ENCODE results near the gene TMEM248.
"Not testable (repeated sequence)": the region's sequence is repeated elsewhere in the genome, so short reads cannot be mapped to it uniquely, and the experiment has no call there.

The TMEM248 gene

GRCh38 chr7:66952343-66953043 lies 31.5 kb downstream of the TMEM248 start:
- no peak for DNase-seq

DNA sequence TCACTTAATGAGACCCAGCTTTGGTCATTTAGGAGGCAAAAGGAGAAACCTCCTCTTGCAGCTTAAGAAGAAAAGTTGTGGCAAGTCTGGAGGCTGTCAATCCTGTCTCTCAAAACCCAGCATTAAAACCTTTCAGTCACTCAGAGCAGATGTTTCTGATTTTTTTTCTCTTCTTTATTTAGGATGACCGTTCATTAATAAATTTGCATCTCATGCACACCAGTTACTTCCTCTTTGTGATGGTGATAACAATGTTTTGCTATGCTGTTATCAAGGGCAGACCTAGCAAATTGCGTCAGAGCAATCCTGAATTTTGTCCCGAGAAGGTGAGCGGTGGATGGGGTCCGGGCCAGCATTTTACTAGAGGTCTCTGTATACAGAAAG lies 32.0 kb downstream of the TMEM248 start:
- DNase-seq: no peak

DNA sequence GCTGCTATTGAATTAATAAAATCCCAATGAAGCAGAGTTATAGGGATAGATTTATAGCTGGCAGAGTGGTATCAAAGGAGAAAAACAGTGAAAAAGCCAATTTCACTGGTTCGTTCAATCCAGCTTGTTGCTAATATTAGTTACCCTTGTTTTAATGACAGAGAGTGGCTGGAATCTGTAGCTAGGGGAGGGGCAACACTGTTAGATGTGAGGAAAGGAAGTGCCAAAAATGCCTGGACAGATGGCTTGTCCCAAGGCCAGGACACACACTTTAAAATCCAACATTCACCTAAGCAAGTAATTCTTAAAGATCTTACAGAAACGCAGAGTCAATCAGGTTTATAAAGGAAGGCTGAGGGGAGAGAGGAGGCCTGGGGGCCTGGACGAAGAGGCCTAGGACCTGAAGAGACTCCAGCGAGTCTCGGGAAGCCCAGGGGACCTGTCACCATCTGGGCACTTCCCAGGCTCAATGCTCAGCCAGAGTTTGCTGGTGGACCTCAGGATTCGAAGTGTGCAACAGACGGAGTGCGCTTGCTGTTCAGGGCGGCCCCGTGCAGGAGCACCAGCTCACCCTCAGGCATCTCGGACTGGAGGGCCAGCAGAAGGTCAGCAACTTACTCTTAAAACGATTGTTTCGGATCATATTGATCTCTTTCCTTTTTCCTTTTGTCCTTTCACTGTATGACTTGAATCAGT lies 36.7 kb downstream of the TMEM248 start:
- no peak for DNase-seq

DNA sequence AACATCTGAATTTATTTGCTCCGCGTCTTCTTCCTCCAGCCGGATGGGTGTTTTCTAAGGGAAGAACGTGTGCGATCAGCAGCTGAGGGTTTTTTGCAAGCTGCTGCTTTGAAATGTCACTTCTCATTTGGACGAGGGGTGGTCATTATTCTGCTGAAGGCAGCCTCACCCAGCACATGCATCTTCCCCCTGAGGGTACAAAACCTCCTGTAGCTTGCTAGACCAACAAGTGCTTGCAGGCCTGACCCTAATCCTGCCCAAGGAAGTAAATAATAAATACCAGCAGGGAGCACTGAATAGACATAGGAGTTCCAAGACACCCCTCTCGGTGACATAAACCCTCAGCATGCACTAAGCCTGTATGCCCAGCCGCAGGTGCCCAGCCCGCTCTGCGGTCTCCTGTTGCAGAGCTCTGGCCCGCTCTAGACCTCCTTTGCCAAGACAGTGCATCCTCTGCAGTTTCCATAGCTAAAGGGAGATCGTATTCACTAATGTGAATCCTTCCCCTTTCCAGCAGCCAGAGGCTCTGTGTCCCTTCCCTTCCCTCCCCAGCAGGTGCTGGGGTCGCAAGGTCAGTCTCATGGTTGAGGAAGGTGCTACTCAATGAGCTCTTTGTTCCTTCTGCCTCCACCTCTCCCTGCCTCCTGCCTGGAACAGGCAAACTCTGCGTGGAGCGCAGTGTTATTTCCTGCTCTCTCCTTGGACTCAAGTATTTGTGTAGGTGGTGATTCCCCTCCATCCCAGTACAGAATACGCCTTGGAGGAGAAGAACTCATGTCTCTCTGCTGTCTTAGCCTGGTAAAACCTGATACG lies 37.7 kb downstream of the TMEM248 start:
- no peak for DNase-seq

DNA sequence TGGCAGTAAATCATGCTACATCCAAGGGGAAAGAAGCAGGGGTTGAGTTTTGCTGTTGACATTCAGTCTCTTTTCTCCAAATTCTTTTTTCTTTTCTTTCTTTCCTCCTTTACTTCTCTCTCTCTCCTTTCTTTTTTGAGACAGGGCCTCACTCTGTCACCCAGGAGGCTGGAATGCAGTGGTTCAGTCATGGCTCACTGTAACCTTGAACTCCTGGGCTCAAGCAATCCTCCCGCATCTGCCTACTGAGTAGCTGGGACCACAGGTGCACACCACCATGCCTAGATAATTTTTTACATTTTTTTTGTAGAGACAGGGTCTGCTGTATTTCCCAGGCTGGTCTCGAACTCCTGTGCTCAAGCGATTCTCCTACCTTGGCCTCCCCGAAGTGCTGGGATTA lies 39.2 kb downstream of the TMEM248 start:
- DNase-seq: no peak

GRCh38 chr7:66961096-66961495 lies 40.1 kb downstream of the TMEM248 start:
- DNase-seq: no peak

DNA sequence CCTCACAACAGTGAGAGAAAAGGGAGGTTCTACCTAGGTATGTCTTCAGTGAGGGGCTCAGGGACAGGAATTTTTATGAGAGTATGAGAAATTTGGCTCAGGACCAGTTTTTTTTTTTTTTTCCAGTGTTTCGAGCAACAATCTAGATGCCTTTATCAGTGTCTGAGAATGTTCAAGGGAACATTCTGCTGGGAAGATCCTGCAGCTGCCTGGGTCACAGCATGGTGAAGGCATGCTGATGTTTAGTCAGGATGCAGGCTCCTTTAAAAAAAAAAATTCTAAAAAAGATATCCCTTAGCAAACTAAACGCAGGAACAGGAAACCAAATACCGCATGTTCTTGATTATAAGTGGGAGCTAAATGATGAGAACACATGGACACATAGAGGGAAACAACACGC lies 43.4 kb downstream of the TMEM248 start:
- DNase-seq: no peak

GRCh38 chr7:66967029-66967428 lies 46.0 kb downstream of the TMEM248 start:
- DNase-seq: no peak

DNA sequence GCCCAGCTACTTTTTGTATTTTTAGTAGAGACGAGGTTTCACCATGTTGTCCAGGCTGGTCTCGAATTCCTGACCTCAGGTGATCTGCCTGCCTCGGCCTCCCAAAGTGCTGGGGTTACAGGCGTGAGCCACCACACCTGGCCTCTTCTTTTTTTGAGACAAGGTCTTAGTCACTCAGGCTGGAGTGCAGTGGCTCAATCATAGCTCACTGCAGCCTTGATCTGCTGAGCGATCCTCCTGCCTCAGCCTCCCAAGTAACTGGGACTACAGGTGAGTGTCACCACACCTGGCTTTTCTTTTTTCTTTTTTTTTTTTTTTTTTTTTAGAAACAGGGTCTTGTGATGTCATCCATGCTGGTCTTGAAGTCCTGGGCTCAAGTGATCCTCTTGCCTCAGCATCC lies 48.0 kb downstream of the TMEM248 start:
- DNase-seq: not testable (repeated sequence)

DNA sequence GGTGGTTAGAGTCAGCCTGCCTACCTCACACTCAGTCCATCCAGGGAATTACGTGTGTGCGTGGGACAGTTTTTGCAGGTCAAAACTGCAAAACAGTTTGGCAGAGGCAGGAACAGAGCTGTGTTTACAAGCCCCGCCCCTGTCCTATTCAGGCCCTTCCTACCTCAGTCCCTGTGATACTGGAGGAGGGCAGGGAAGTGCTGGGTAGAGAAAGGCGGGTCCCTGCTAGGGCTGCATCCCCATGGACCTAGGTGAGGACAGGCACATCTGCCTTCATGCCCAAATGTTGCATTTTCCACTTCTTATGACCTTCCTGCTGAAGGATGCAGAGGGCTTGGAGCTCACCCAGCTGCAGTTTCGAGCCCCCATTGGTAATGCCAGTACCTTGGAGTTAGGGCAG lies 49.3 kb downstream of the TMEM248 start:
- no peak for DNase-seq

- no peak for DNase-seq
Measured at GRCh38 chr7:66974986-66975590, 54.1 kb downstream of the TMEM248 start.

DNA sequence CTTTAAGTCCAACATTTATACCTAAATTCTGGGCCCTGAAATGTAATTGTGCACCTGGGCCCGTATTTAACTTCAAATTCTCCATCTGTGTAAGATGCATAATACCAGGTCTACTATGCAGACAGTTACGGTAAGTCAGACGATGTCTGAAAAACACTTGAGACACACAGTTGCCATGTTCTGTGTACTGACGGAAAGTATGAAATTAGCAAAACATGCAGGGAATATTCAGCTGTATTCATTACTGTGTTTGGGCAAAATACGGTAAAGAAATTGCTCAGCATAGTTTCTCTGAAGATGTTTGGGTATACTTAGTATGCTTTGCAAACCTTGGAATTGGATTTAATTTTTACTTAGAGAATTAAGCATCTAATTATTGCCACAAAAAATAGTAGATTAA lies 57.3 kb downstream of the TMEM248 start:
- DNase-seq: not testable (repeated sequence)

DNA sequence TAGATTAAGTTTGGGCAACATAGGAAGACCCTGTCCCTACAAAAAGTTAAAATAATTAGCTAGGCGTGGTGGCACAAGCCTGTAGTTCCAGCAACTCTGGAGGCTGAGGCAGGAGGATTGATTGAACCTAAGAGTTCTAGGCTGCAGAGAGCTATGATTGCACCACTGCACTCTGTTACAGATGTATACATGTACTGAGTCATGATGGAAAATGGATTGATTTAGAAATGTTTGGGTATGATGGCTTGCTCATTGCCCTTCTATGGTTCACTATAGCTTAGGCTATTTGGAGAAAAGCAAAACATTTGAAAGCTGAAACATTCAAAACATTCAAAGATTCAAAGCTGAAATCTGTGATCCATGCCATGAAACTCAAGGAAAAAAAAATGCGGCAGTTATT lies 58.0 kb downstream of the TMEM248 start:
- DNase-seq: not testable (repeated sequence)

DNA sequence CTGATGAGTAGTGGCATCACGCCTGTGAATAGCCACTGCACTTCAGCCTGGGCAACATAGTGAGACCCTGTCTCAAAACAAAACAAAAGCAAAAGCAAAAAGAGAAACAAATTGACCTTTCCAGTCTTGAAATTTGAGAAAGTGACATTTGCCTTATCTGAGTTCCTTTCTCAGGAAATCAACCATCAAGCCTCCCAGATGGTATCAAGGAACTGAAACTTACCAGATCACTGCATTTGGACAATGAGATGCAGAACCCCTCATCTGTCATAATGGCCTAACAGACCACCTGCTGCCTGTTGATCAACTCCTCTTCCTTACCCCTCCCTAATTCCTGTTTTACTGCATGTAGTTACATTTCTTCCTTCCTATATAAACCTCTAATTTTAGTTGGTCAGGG lies 59.3 kb downstream of the TMEM248 start:
- not testable (repeated sequence) for DNase-seq

DNA sequence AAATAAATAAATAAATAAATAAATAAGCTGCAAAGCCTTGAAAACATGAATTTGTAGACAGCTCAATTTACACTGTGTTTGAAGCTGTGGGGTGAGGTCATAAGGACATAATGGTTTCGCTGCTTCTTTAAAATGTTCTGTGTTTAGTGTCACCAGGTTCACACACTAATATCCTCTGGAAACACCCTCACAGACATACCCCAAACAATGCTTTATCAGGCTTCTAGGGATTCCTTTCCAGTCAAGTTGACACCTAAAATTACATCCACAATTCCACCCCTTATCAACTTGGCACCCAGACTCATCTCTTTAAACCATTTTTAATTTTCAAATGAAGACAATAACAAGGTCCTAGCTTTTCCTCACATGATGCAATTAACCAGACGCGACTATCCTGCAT lies 68.5 kb downstream of the TMEM248 start:
- not testable (repeated sequence) for DNase-seq

GRCh38 chr7:66994051-66994450 lies 73.0 kb downstream of the TMEM248 start:
- DNase-seq: not testable (repeated sequence)

DNA sequence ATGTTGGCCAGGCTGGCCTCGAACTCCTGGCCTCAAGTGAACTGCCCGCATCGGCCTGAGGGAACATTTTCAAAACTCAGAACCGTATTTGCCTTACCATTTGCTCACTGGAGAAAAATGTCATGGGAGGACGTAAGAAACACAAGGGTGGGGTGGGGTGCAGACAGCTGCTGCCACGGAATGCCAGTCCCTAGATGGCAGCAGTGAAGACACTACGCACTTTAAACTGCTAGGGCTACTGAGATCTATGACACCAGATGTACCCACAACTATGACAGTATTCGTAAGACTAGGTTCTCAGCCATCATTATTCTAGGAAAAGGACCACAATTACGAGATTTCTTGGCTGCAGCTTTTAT lies 73.6 kb downstream of the TMEM248 start:
- peak; percentile 64 to 70 for DNase-seq

DNA sequence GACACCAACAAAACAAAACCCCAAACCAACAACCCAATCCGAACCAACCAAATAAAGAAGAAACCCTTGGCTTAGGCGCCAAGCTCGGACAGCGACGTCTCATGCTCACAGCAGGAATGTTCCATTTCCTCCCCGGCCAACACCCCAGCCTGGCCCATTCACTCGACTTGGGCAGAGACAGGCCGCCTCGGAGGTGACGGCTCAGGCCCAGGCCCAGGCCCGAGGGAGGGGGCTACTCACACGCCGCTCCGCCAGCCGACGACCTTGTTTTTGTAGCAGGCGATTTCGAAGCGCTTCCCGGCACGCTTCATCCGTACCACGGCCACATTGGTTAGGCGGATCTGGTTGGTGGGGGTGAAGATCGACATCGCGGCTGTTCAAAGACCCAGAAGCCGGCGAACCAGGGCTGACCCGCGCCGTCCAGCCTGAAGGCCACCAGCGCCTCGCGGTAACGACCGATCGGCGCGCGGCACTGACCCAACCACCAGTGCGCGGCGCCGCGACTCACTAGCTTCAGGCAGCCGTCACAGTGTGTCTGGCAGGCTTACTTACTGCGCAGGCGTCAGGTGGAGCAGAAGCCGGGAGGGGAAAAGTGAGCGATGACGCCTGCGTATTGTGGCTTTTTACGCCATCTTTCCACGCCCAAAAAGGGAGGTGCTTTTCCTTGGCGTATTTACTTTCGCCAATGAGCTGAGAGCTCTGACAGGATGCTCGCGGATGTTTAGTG lies 74.2 kb downstream of the TMEM248 start, which contains the start of gene SBDS:
SBDS (minus strand) TSS at position 537 of the 727 bp plus-strand sequence; CDS start at position 368, 169 bp downstream.
- DNase-seq: peak; percentile 99

DNA sequence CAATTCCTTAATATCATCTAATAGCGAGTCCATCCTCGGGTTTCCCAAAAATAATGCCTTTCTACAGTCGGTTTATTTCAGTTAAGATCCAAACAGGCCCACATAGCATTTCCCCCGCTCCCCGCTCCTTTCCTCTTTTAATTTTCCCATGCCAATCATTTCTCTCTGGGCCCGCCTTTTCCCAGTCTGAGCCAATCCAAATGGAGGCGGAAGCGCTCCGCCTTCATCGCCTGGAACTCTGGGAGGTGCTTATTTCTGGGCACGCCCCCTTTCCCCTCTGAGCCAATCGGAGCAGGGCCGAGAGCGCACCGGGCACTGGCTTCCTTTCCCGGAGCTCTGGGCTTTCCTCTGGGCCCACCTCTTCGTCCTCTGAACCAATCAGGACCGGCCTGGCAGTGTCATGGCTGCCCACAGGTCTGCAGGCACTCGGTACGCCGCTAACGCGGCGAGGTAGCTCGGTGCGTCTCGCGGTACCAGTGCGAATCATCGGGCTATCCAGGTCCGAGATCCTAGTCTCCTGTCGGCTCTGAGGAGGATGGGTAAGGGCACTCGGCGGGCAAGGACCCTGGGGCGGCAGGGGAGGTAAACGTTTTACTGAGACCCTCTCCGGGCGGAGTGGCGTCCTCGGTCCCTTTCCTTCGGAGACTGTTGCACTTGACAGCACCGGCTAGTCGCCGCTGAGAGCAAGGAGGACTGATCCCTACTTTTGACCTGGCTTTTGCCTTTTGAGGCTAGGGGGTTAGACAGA lies 75.6 kb downstream of the TMEM248 start, which contains the start of gene TYW1:
TYW1 (plus strand) TSS at position 390 of the 748 bp plus-strand sequence; CDS start at position 536, 146 bp downstream.
- DNase-seq: peak; percentile 99

GRCh38 chr7:67000601-67001258 lies 79.7 kb downstream of the TMEM248 start:
- DNase-seq: peak; percentile 2 to 13

GRCh38 chr7:67004145-67004544 lies 83.1 kb downstream of the TMEM248 start:
- not testable (repeated sequence) for DNase-seq
